ENCODE data around the gene ZFHX3. TPM values are rescaled to one million over a fixed set of nuclear protein-coding genes. Genes with fewer than 3 reads are reported as not detected.

ZFHX3 gene
- total and polyA plus RNA-seq, 10 of the 15 experiments (the other 5 are each of a cell fraction or from before 2014, with no cell fraction given): 0.68 to 8.6 (median 2.0) TPM

GRCh38 chr16:72992142-72992601, 55.8 kb downstream of the ZFHX3 start (continued):
- no peak for TF ChIP-seq ELK1 (IDR thresholded peaks at IDR 0.05; ENCODE audit: low read depth, low read length)
- no peak for TF ChIP-seq ZSCAN29 (IDR thresholded peaks at IDR 0.05)
- no peak for TF ChIP-seq CUX1 (IDR thresholded peaks at IDR 0.05; ENCODE audit: insufficient replicate concordance, low read depth, low read length)
- no peak for TF ChIP-seq NBN (IDR thresholded peaks at IDR 0.05)
- no peak for TF ChIP-seq ZNF217 (IDR thresholded peaks at IDR 0.05)
- no peak for TF ChIP-seq EZH2 (IDR thresholded peaks at IDR 0.05; ENCODE audit: borderline replicate concordance, control insufficient read depth, low read depth, low read length)

GRCh38 chr16:72991644-72992043, 56.3 kb downstream of the ZFHX3 start:
- no peak for ATAC-seq
- ChIA-PET SMC1A (ENCODE audit: uncharacterized antibody, unreplicated experiment) (no interaction called here), POLR2A (no interaction called here), CTCF (no interaction called here), RAD21 (ENCODE audit: unreplicated experiment) (no interaction called here)
- in situ Hi-C loops (cut with MboI): no loop called here
- Histone ChIP-seq H3K4me2 (ENCODE audit: control insufficient read depth, insufficient read depth) (no peak overlapping the region), H3K9ac (ENCODE audit: control insufficient read depth, insufficient read depth, low read length) (no peak overlapping the region), H3K27ac (ENCODE audit: control insufficient read depth, insufficient read depth) (no peak overlapping the region), H3K36me3 (ENCODE audit: control insufficient read depth in 2 of 2, insufficient read depth in 2 of 2, low read length in 1 of 2) (no peaks in the 10 kb centered on the region), H3K4me3 (no peak overlapping the region), H4K20me1 (ENCODE audit: control insufficient read depth, insufficient read depth) (no peaks in the 10 kb centered on the region), H2AFZ (ENCODE audit: control insufficient read depth, low read depth, low read length) (no peak overlapping the region), H3K27me3 (replicated peaks in 1 of 2; ENCODE audit: control insufficient read depth in 2 of 2, insufficient read depth in 2 of 2, low read length in 1 of 2) (no peaks in the 10 kb centered on the region), H3K4me1 (ENCODE audit: control insufficient read depth, insufficient read depth, low read length) (no peaks in the 10 kb centered on the region), H3K79me2 (ENCODE audit: control insufficient read depth, insufficient read depth, low read length) (no peaks in the 10 kb centered on the region; the same call in 1 of the 2 replicates), H3K9me3 (replicated peaks; ENCODE audit: control insufficient read depth, insufficient read depth, low read length) (no peaks in the 10 kb centered on the region)
- WGBS (ENCODE audit: insufficient coverage, insufficient replicate concordance, low lambda C conversion rate, missing lambda C conversion rate): 83% methylated on average over 6 of the region's 6 CpGs
- BruUV-seq (replicated peaks): no TSS peak
- intact Hi-C loops (cut with micrococcal nuclease; ENCODE audit: unreplicated experiment): no loop called here
- TF ChIP-seq EGR1 (IDR thresholded peaks at IDR 0.05; ENCODE audit: borderline replicate concordance in 1 of 2, low read depth in 2 of 2, low read length in 2 of 2) (no peak), PAX8 (IDR thresholded peaks at IDR 0.05) (no peak), BACH1 (IDR thresholded peaks at IDR 0.05; ENCODE audit: borderline replicate concordance) (no peak), BMI1 (IDR thresholded peaks at IDR 0.05; ENCODE audit: borderline replicate concordance) (no peak)
- DNase-seq (ENCODE audit: low read depth, low spot score): no peak
- no peak for FAIRE-seq
